BJ (cell line): Measurements from ENCODE around the gene ARFGEF3. TPM values are rescaled to one million over a fixed set of nuclear protein-coding genes. Genes with fewer than 3 reads are reported as not detected.

Experiments
- CTCF ChIA-PET: fragments of 350-600 bp; formaldehyde crosslinking; extraction: SDS; loops from one replicate; lab custom pipeline; 2021; ENCODE audit warnings: antibody characterized with exemption, inconsistent platforms; lab: Yijun Ruan, JAX
- POLR2A ChIA-PET: fragments of 300-600 bp; sonication (Branson Sonifier 250); formaldehyde crosslinking; extraction: SDS; loops from one replicate; lab custom pipeline; 2021; ENCODE audit warnings: antibody characterized with exemption; lab: Charles Lee
- DNase-seq: peaks from one replicate; pipeline ENCODE4 v3.0.0-alpha.2; 2011; ENCODE audit warnings: low read depth
- H3K27me3 ChIP-seq: 2 replicates; pipeline ENCODE4 v1.6.0; 2011; ENCODE audit warnings: low read length; ENCODE audit not compliant: control insufficient read depth, insufficient read depth
- H3K36me3 ChIP-seq: 2 replicates; pipeline ENCODE4 v1.5.1; 2011; ENCODE audit warnings: low read length; ENCODE audit not compliant: control insufficient read depth, insufficient read depth
- H3K4me3 ChIP-seq: 2 replicates; pipeline ENCODE4 v1.5.1; 2011; ENCODE audit warnings: low read depth, mild to moderate bottlenecking, control low read depth, low read length
- CTCF ChIP-seq: IDR thresholded peaks from 2 replicates; pipeline ENCODE4 v1.5.1; 2011; ENCODE audit warnings: low read depth, mild to moderate bottlenecking, control low read depth, inconsistent platforms, low read length, moderate library complexity; ENCODE audit not compliant: insufficient read depth
- polyA plus RNA-seq: library from polyadenylated mRNA; depleted of rRNA; stranded (reverse); fragments of >200 nt; gene quantifications from 2 replicates; pipeline ENCODE4 v1.2.3, GENCODE V29; 2011

ARFGEF3 gene
- polyA plus RNA-seq, 1 experiment, result 0.27 TPM

- no peak for DNase-seq
- CTCF ChIA-PET, result no interaction called here
- H3K36me3 ChIP-seq, result no peaks in the 10 kb centered on the region
- H3K4me3 ChIP-seq, result no peak overlapping the region
- no peak for TF ChIP-seq CTCF
- POLR2A ChIA-PET, result no interaction called here
- H3K27me3 ChIP-seq, result no peaks in the 10 kb centered on the region
Measured at GRCh38 chr6:138258197-138258596, 96.5 kb downstream of the ARFGEF3 start.

- CTCF ChIA-PET, result interaction anchor here (1.2 kb wide), 1 partner anchor 10 kb away, joined by 3 read pairs; no protein-coding TSS in a partner anchor
- Histone ChIP-seq H3K36me3 (no peaks in the 10 kb centered on the region), H3K4me3 (no peak overlapping the region), H3K27me3 (no peaks in the 10 kb centered on the region)
- TF ChIP-seq CTCF, result no peak
- DNase-seq, result no peak
- POLR2A ChIA-PET, result no interaction called here
Measured at GRCh38 chr6:138258991-138259390, 97.3 kb downstream of the ARFGEF3 start.

- TF ChIP-seq CTCF, result no peak
- Histone ChIP-seq H3K4me3 (no peak overlapping the region), H3K27me3 (no peaks in the 10 kb centered on the region), H3K36me3 (no peaks in the 10 kb centered on the region)
- POLR2A ChIA-PET, result no interaction called here
- DNase-seq, result no peak
- CTCF ChIA-PET, result interaction anchor here (1.1 kb wide), 1 partner anchor 10 kb away, joined by 3 read pairs; no protein-coding TSS in a partner anchor
Measured at GRCh38 chr6:138261116-138261780, 99.5 kb downstream of the ARFGEF3 start.

GRCh38 chr6:138263963-138264362 lies 102.2 kb downstream of the ARFGEF3 start:
- DNase-seq, result no peak
- POLR2A ChIA-PET, result no interaction called here
- Histone ChIP-seq H3K4me3 (no peak overlapping the region), H3K27me3 (no peaks in the 10 kb centered on the region), H3K36me3 (no peaks in the 10 kb centered on the region)
- no peak for TF ChIP-seq CTCF
- CTCF ChIA-PET, result no interaction called here

GRCh38 chr6:138264372-138264880 lies 102.7 kb downstream of the ARFGEF3 start:
- CTCF ChIA-PET, result no interaction called here
- no peak for DNase-seq
- POLR2A ChIA-PET, result interaction anchor here (0.7 kb wide), 1 partner anchor 31 kb away, joined by 12 read pairs; no protein-coding TSS in a partner anchor

More at GRCh38 chr6:138264372-138264880, 102.7 kb downstream of the ARFGEF3 start:
- no peak for TF ChIP-seq CTCF
- H3K27me3 ChIP-seq, result no peaks in the 10 kb centered on the region
- H3K4me3 ChIP-seq, result no peak overlapping the region
- H3K36me3 ChIP-seq, result no peaks in the 10 kb centered on the region
